Activated naive CD8-positive, alpha-beta T cell treated with anti-CD3 and anti-CD28 coated beads for 36 hours (primary cell): ENCODE measurements around the gene CRYBB2. TPM values are rescaled to one million over a fixed set of nuclear protein-coding genes. Genes with fewer than 3 reads are reported as not detected.
"Not testable (repeated sequence)": the region's sequence is repeated elsewhere in the genome, so short reads cannot be mapped to it uniquely, and the experiment has no call there.

Source experiments
- DNase-seq: peaks from one replicate; pipeline ENCODE4 v3.0.0; 2021
- H3K27ac Mint-ChIP-seq: one replicate; pipeline ENCODE4 v1.8.0; 2022; ENCODE audit warnings: mild to moderate bottlenecking, moderate library complexity, mixed read lengths
- H3K27me3 Mint-ChIP-seq: one replicate; pipeline ENCODE4 v1.8.0; 2022; ENCODE audit warnings: mild to moderate bottlenecking, mixed read lengths
- H3K36me3 Mint-ChIP-seq: one replicate; pipeline ENCODE4 v1.8.0; 2021; ENCODE audit warnings: mild to moderate bottlenecking, mixed read lengths
- H3K4me1 Mint-ChIP-seq: one replicate; pipeline ENCODE4 v1.8.0; 2021; ENCODE audit warnings: mixed read lengths
- H3K4me3 Mint-ChIP-seq: one replicate; pipeline ENCODE4 v1.8.0; 2022; ENCODE audit warnings: mild to moderate bottlenecking, moderate library complexity, mixed read lengths
- H3K9me3 Mint-ChIP-seq: one replicate; pipeline ENCODE4 v1.8.0; 2022; ENCODE audit warnings: mixed read lengths
- total RNA-seq, 2 experiments: library from RNA; stranded (reverse); gene quantifications; one replicate each; pipeline ENCODE4 v1.2.3, GENCODE V29; 2021

The CRYBB2 gene
- total RNA-seq, 2 experiments from 2014 or later, result not detected

- H3K9me3 Mint-ChIP-seq, result no peaks in the 10 kb centered on the region
Measured at GRCh38 chr22:25187469-25187868, 32.0 kb upstream of the CRYBB2 start.

GRCh38 chr22:25192406-25192805 is 27.0 kb upstream of the CRYBB2 start:
- H3K4me1 Mint-ChIP-seq, result no peaks in the 10 kb centered on the region
- peaks cover 2% of the 10 kb centered on the region for H3K36me3 Mint-ChIP-seq
- no peak overlapping the region for H3K4me3 Mint-ChIP-seq
- no peaks in the 10 kb centered on the region for H3K9me3 Mint-ChIP-seq
- no peak for DNase-seq
- H3K27ac Mint-ChIP-seq, result no peak overlapping the region
- H3K27me3 Mint-ChIP-seq, result no peaks in the 10 kb centered on the region

More at GRCh38 chr22:25187469-25187868, 32.0 kb upstream of the CRYBB2 start:
- Mint-ChIP-seq H3K27me3 (no peaks in the 10 kb centered on the region), H3K36me3 (no peaks in the 10 kb centered on the region), H3K4me1 (no peaks in the 10 kb centered on the region), H3K27ac (no peak overlapping the region), H3K4me3 (no peak overlapping the region)
- DNase-seq, result no peak

- Mint-ChIP-seq H3K4me1 (no peaks in the 10 kb centered on the region), H3K36me3 (peaks cover 2% of the 10 kb centered on the region), H3K27ac (no peak overlapping the region), H3K9me3 (no peaks in the 10 kb centered on the region), H3K4me3 (no peak overlapping the region), H3K27me3 (no peaks in the 10 kb centered on the region)
- DNase-seq, result no peak
Measured at GRCh38 chr22:25193130-25193529, 26.3 kb upstream of the CRYBB2 start.

GRCh38 chr22:25193548-25193947 is 25.9 kb upstream of the CRYBB2 start:
- no peak overlapping the region for H3K27ac Mint-ChIP-seq
- H3K36me3 Mint-ChIP-seq, result peaks cover 2% of the 10 kb centered on the region
- no peak overlapping the region for H3K4me3 Mint-ChIP-seq
- no peaks in the 10 kb centered on the region for H3K27me3 Mint-ChIP-seq
- H3K4me1 Mint-ChIP-seq, result no peaks in the 10 kb centered on the region
- DNase-seq, result no peak
- H3K9me3 Mint-ChIP-seq, result no peaks in the 10 kb centered on the region

GRCh38 chr22:25196326-25196725 is 23.1 kb upstream of the CRYBB2 start:
- Mint-ChIP-seq H3K27me3 (no peaks in the 10 kb centered on the region), H3K27ac (no peak overlapping the region), H3K4me3 (no peak overlapping the region), H3K36me3 (peaks cover 2% of the 10 kb centered on the region), H3K9me3 (no peaks in the 10 kb centered on the region), H3K4me1 (peaks cover 2% of the 10 kb centered on the region)
- no peak for DNase-seq

- Mint-ChIP-seq H3K4me1 (peaks cover 2% of the 10 kb centered on the region), H3K9me3 (no peaks in the 10 kb centered on the region), H3K27ac (no peak overlapping the region), H3K36me3 (peaks cover 2% of the 10 kb centered on the region), H3K4me3 (no peak overlapping the region), H3K27me3 (no peaks in the 10 kb centered on the region)
- no peak for DNase-seq
Measured at GRCh38 chr22:25197340-25197739, 22.1 kb upstream of the CRYBB2 start.

GRCh38 chr22:25199731-25200520 is 19.5 kb upstream of the CRYBB2 start, which contains the start of gene CRYBB3:
Gene CRYBB3 (plus strand): TSS chr22:25199858. CDS start chr22:25201397, 1,539 bp downstream.
- DNase-seq, result no peak
- no peaks in the 10 kb centered on the region for H3K36me3 Mint-ChIP-seq
- peaks cover 2% of the 10 kb centered on the region for H3K4me1 Mint-ChIP-seq
- no peak within 1 kb of the TSS for H3K27ac Mint-ChIP-seq
- no peaks in the 10 kb centered on the region for H3K27me3 Mint-ChIP-seq
- no peak within 1 kb of the TSS for H3K4me3 Mint-ChIP-seq
- no peaks in the 10 kb centered on the region for H3K9me3 Mint-ChIP-seq

- Mint-ChIP-seq H3K27me3 (no peaks in the 10 kb centered on the region), H3K27ac (no peak overlapping the region), H3K4me1 (peaks cover 2% of the 10 kb centered on the region), H3K4me3 (no peak overlapping the region), H3K36me3 (no peaks in the 10 kb centered on the region), H3K9me3 (no peaks in the 10 kb centered on the region)
- no peak for DNase-seq
Measured at GRCh38 chr22:25200967-25201366, 18.5 kb upstream of the CRYBB2 start.

- no peak for DNase-seq
Measured at GRCh38 chr22:25201557-25202273, 17.7 kb upstream of the CRYBB2 start.

GRCh38 chr22:25202290-25202921 is 17.0 kb upstream of the CRYBB2 start:
- Mint-ChIP-seq H3K4me1 (peaks cover 2% of the 10 kb centered on the region), H3K9me3 (no peaks in the 10 kb centered on the region), H3K27ac (no peak overlapping the region), H3K4me3 (no peak overlapping the region), H3K27me3 (no peaks in the 10 kb centered on the region), H3K36me3 (no peaks in the 10 kb centered on the region)
- DNase-seq, result peak; percentile 45

More at GRCh38 chr22:25201557-25202273, 17.7 kb upstream of the CRYBB2 start:
- peaks cover 2% of the 10 kb centered on the region for H3K4me1 Mint-ChIP-seq
- no peak overlapping the region for H3K27ac Mint-ChIP-seq
- no peaks in the 10 kb centered on the region for H3K9me3 Mint-ChIP-seq
- no peak overlapping the region for H3K4me3 Mint-ChIP-seq
- H3K27me3 Mint-ChIP-seq, result no peaks in the 10 kb centered on the region
- no peaks in the 10 kb centered on the region for H3K36me3 Mint-ChIP-seq

- Mint-ChIP-seq H3K4me3 (no peak overlapping the region), H3K27me3 (no peaks in the 10 kb centered on the region), H3K36me3 (no peaks in the 10 kb centered on the region), H3K4me1 (peaks cover 2% of the 10 kb centered on the region), H3K27ac (no peak overlapping the region), H3K9me3 (no peaks in the 10 kb centered on the region)
- DNase-seq, result no peak
Measured at GRCh38 chr22:25203082-25203481, 16.4 kb upstream of the CRYBB2 start.

- not testable (repeated sequence) for DNase-seq, H3K9me3 Mint-ChIP-seq, H3K36me3 Mint-ChIP-seq, H3K4me1 Mint-ChIP-seq, H3K27me3 Mint-ChIP-seq, H3K27ac Mint-ChIP-seq, H3K4me3 Mint-ChIP-seq
Measured at GRCh38 chr22:25204547-25204946, 14.9 kb upstream of the CRYBB2 start.

GRCh38 chr22:25205847-25206246 is 13.6 kb upstream of the CRYBB2 start:
- Mint-ChIP-seq H3K27me3 (no peaks in the 10 kb centered on the region), H3K27ac (no peak overlapping the region), H3K36me3 (no peaks in the 10 kb centered on the region), H3K9me3 (no peaks in the 10 kb centered on the region), H3K4me3 (no peak overlapping the region), H3K4me1 (no peaks in the 10 kb centered on the region)
- no peak for DNase-seq

- Mint-ChIP-seq H3K9me3 (no peaks in the 10 kb centered on the region), H3K27ac (no peak overlapping the region), H3K36me3 (no peaks in the 10 kb centered on the region), H3K4me1 (no peaks in the 10 kb centered on the region), H3K4me3 (no peak overlapping the region), H3K27me3 (peaks cover under 1% of the 10 kb centered on the region)
- DNase-seq, result no peak
Measured at GRCh38 chr22:25206998-25207397, 12.4 kb upstream of the CRYBB2 start.

GRCh38 chr22:25207553-25208157 is 11.8 kb upstream of the CRYBB2 start:
- H3K4me3 Mint-ChIP-seq, result no peak overlapping the region
- H3K4me1 Mint-ChIP-seq, result peaks cover 2% of the 10 kb centered on the region
- peaks cover 3% of the 10 kb centered on the region for H3K27me3 Mint-ChIP-seq
- no peak overlapping the region for H3K27ac Mint-ChIP-seq
- H3K36me3 Mint-ChIP-seq, result no peaks in the 10 kb centered on the region
- no peaks in the 10 kb centered on the region for H3K9me3 Mint-ChIP-seq
- DNase-seq, result no peak
